Measurements from ENCODE around the gene SPDEF. TPM values are rescaled to one million over a fixed set of nuclear protein-coding genes. Genes with fewer than 3 reads are reported as not detected.

The SPDEF gene
- total RNA-seq, 4 donors from 2014 or later = 9.1 to 47.9 (median 28.7) TPM

GRCh38 chr6:34600101-34600500 is 44.0 kb upstream of the SPDEF start:
- 93 to 95% methylated on average over 5 of the region's 5 CpGs for WGBS, 2 donors
- DNase-seq (ENCODE audit: low spot score in 2 of 2) = peak in 1 of 2 donors; percentile 18
- no peak overlapping the region for H3K4me3 ChIP-seq (ENCODE audit: low read depth, poor library complexity, severe bottlenecking)
- intact Hi-C loops (cut with DNase I; ENCODE audit: low total_unique reads) = loop anchor here (5.0 to 10.0 kb wide), 2 partner anchors 65 to 143 kb away; no protein-coding TSS in a partner anchor
- no peak for TF ChIP-seq POLR2A (IDR thresholded peaks at IDR 0.05)
- no peak for TF ChIP-seq CTCF (IDR thresholded peaks at IDR 0.05)

- DNase-seq (ENCODE audit: low spot score in 2 of 2) = no peak
- no peak for TF ChIP-seq POLR2A (IDR thresholded peaks at IDR 0.05)
- no peak for TF ChIP-seq CTCF (IDR thresholded peaks at IDR 0.05)
- intact Hi-C loops (cut with DNase I; ENCODE audit: low total_unique reads) = no loop called here
- H3K4me3 ChIP-seq (ENCODE audit: low read depth, poor library complexity, severe bottlenecking) = no peak overlapping the region
- 51 to 67% methylated on average over 3 of the region's 3 CpGs for WGBS, 2 donors
These were observed 42.6 kb upstream of the SPDEF start for GRCh38 chr6:34598712-34599111.

GRCh38 chr6:34597605-34598353 is 41.6 kb upstream of the SPDEF start:
- intact Hi-C loops (cut with DNase I; ENCODE audit: low total_unique reads) = no loop called here
- no peak for DNase-seq (ENCODE audit: low spot score in 2 of 2)
- 73 to 79% methylated on average over 3 of the region's 3 CpGs for whole genome bisulfite sequencing, 2 donors
- no peak for TF ChIP-seq CTCF (IDR thresholded peaks at IDR 0.05)
- no peak for TF ChIP-seq POLR2A (IDR thresholded peaks at IDR 0.05)
- no peak overlapping the region for H3K4me3 ChIP-seq (ENCODE audit: low read depth, poor library complexity, severe bottlenecking)

GRCh38 chr6:34596798-34597197 is 40.7 kb upstream of the SPDEF start:
- TF ChIP-seq POLR2A (IDR thresholded peaks at IDR 0.05) = no peak
- no peak for TF ChIP-seq CTCF (IDR thresholded peaks at IDR 0.05)
- no peak for DNase-seq (ENCODE audit: low spot score in 2 of 2)
- WGBS, 2 donors = 83% methylated on average over 1 of the region's 1 CpG
- intact Hi-C loops (cut with DNase I; ENCODE audit: low total_unique reads) = no loop called here
- H3K4me3 ChIP-seq (ENCODE audit: low read depth, poor library complexity, severe bottlenecking) = no peak overlapping the region

- 64 to 69% methylated on average over 6 of the region's 6 CpGs for WGBS, 2 donors
- TF ChIP-seq CTCF (IDR thresholded peaks at IDR 0.05) = no peak
- no peak for TF ChIP-seq POLR2A (IDR thresholded peaks at IDR 0.05)
- no peak overlapping the region for H3K4me3 ChIP-seq (ENCODE audit: low read depth, poor library complexity, severe bottlenecking)
- intact Hi-C loops (cut with DNase I; ENCODE audit: low total_unique reads) = no loop called here
- DNase-seq (ENCODE audit: low spot score in 2 of 2) = no peak
These were observed 39.4 kb upstream of the SPDEF start for GRCh38 chr6:34595332-34596184.

All from lower leg skin (tissue), 4 donors.